Activated T-cell treated with anti-CD3 and anti-CD28 coated beads for 1 hour (primary cell): ENCODE measurements around the gene COL8A1.

Experiments used
- DNase-seq: peaks from one replicate; pipeline ENCODE4 v3.0.0-alpha.2; 2020; ENCODE audit warnings: low read depth

COL8A1 gene

GRCh38 chr3:99761415-99762165 is 123.2 kb downstream of the COL8A1 start:
- no peak for DNase-seq

- DNase-seq, result no peak
Observed at GRCh38 chr3:99762901-99763300, 124.5 kb downstream of the COL8A1 start.

GRCh38 chr3:99764377-99764776 is 126.0 kb downstream of the COL8A1 start:
- DNase-seq, result no peak

GRCh38 chr3:99765042-99765942 is 126.9 kb downstream of the COL8A1 start:
- DNase-seq, result no peak

- no peak for DNase-seq
Observed at GRCh38 chr3:99767291-99767690, 128.9 kb downstream of the COL8A1 start.

GRCh38 chr3:99768126-99768525 is 129.7 kb downstream of the COL8A1 start:
- DNase-seq, result no peak

- no peak for DNase-seq
Observed at GRCh38 chr3:99768808-99769501, 130.6 kb downstream of the COL8A1 start.

GRCh38 chr3:99772171-99772570 is 133.8 kb downstream of the COL8A1 start:
- DNase-seq, result no peak

- DNase-seq, result no peak
Observed at GRCh38 chr3:99772671-99773070, 134.3 kb downstream of the COL8A1 start.

- no peak for DNase-seq
Observed at GRCh38 chr3:99774467-99774866, 136.1 kb downstream of the COL8A1 start.

GRCh38 chr3:99776516-99777209 is 138.3 kb downstream of the COL8A1 start:
- no peak for DNase-seq

GRCh38 chr3:99777210-99777549 is 138.8 kb downstream of the COL8A1 start:
- no peak for DNase-seq

GRCh38 chr3:99777708-99778107 is 139.3 kb downstream of the COL8A1 start:
- DNase-seq, result no peak

- no peak for DNase-seq
Observed at GRCh38 chr3:99780749-99781148, 142.4 kb downstream of the COL8A1 start.

GRCh38 chr3:99781761-99782160 is 143.4 kb downstream of the COL8A1 start:
- DNase-seq, result no peak

- no peak for DNase-seq
Observed at GRCh38 chr3:99783011-99783573, 144.7 kb downstream of the COL8A1 start.

GRCh38 chr3:99789011-99789721 is 150.8 kb downstream of the COL8A1 start:
- no peak for DNase-seq

- DNase-seq, result no peak
Observed at GRCh38 chr3:99794485-99794884, 156.1 kb downstream of the COL8A1 start.

GRCh38 chr3:99795573-99795972 is 157.2 kb downstream of the COL8A1 start:
- DNase-seq, result no peak

GRCh38 chr3:99799422-99799821 is 161.0 kb downstream of the COL8A1 start:
- DNase-seq, result no peak

GRCh38 chr3:99803297-99803696 is 164.9 kb downstream of the COL8A1 start:
- DNase-seq, result no peak
